Measurements from ENCODE around the gene KIF26B. TPM values are rescaled to one million over a fixed set of nuclear protein-coding genes. Genes with fewer than 3 reads are reported as not detected.
A peak's percentile ranks its signal among the peaks of the same experiment; 100 is the strongest.

KIF26B gene
- polyA plus RNA-seq, 1 of the 3 experiments (the other 2 are of a cell fraction) = 2.6 TPM

DNA sequence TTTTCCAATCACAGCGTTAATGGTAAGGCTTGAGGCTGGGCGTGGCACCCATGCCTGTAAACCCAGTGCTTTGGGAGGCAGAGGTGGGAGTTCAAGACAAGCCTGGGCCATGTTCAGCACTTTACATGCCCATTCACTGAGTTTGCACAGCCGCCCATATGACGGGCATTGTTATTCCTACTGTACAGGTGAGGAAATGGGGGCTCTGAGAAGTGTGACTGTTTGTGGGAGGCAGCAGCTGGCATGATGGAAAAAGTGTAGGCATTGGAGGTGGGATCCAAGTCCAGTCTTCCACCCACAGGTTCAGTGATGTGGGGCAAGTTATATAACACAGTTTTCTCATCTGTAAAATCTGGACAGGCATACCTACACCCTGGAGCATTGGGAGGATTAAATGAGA is 445.9 kb downstream of the KIF26B start:
- H3K9ac ChIP-seq = no peak overlapping the region
- no peaks in the 10 kb centered on the region for H3K79me2 ChIP-seq (ENCODE audit: insufficient read depth)
- no peak overlapping the region for H3K4me2 ChIP-seq
- no peak overlapping the region for H2AFZ ChIP-seq (ENCODE audit: low read depth)
- ChIA-PET POLR2A (no interaction called here), CTCF (no interaction called here)
- H3K4me1 ChIP-seq (ENCODE audit: control insufficient read depth in 1 of 2, insufficient read depth in 2 of 2, low read depth in 1 of 2, low read length in 1 of 2) = peaks cover 18 to 63% of the 10 kb centered on the region in 2 experiments
- no peaks in the 10 kb centered on the region for H3K27me3 ChIP-seq (ENCODE audit: insufficient read depth)
- H3K9me3 ChIP-seq = no peaks in the 10 kb centered on the region
- peaks cover 0 to 43% of the 10 kb centered on the region in 2 experiments for H3K36me3 ChIP-seq (replicated peaks in 1 of 2; ENCODE audit: control insufficient read depth in 1 of 2, insufficient read depth in 2 of 2, low read length in 1 of 2)
- no peaks in the 10 kb centered on the region for H3K9me2 ChIP-seq
- no peaks in the 10 kb centered on the region for H4K20me1 ChIP-seq (ENCODE audit: insufficient read depth)
- TF ChIP-seq GATA2 (CRISPR knock-in tag; IDR thresholded peaks at IDR 0.05) (0 out of 2 replicates have a peak, but pooled peaks have one; percentile 21), EP300 (IDR thresholded peaks at IDR 0.05; ENCODE audit: borderline replicate concordance in 1 of 2, low read depth in 1 of 2, low read length in 1 of 2) (no peak)
- 90% methylated on average over 4 of the region's 4 CpGs for WGBS (ENCODE audit: low lambda C conversion rate)
- H3K27ac ChIP-seq (ENCODE audit: low read depth in 2 of 2, low read length in 1 of 2) = peak overlapping the region in 1 of 2 experiments; percentile 58; a peak in 2 of 4 replicates
- DNase-seq = no peak
- peaks cover 3% of the 10 kb centered on the region for H3F3A ChIP-seq (replicated peaks; ENCODE audit: insufficient read depth)
- H3K4me3 ChIP-seq (ENCODE audit: low read depth in 2 of 2, low read length in 1 of 2) = no peak overlapping the region

DNA sequence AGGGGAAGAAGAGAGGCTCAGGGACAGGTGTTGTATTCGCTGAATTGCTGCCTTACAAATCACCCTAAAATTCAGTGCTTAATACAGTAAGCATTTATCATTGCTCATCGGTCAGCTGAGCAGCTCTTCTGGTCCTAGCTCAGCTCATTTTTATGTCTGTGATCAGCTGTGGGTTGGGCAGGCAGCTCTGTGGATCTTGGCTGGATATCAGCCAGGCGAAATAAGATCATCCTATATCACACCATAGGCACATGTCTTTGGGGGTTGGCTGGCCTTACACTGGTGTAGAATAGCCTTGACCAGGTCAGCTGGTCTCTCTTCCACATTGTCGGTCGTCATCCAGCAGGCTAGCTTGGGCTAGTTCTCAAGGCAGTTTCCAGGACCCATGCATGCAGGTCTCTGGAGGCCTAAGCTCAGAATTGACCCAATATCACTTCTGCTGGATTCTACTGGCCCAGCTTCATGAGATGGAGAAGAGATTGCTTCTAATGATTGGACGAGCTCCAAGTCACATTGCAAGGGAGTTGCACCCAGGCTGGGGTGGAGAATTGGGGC is 448.6 kb downstream of the KIF26B start:
- H3K27ac ChIP-seq (ENCODE audit: low read depth in 2 of 2, low read length in 1 of 2) = peak overlapping the region in 1 of 2 experiments; percentile 100; a peak in 2 of 4 replicates
- WGBS (ENCODE audit: low lambda C conversion rate) = 75% methylated on average over 6 of the region's 6 CpGs
- no peak overlapping the region for H3K4me2 ChIP-seq
- H3K4me1 ChIP-seq (ENCODE audit: control insufficient read depth in 1 of 2, insufficient read depth in 2 of 2, low read depth in 1 of 2, low read length in 1 of 2) = peaks cover 22 to 83% of the 10 kb centered on the region in 2 experiments
- ChIA-PET POLR2A (no interaction called here), CTCF (interaction anchor here (0.8 to 1.8 kb wide), 4 partner anchors 53 to 447 kb away, joined by 3 to 5 read pairs (median 4); no protein-coding TSS in a partner anchor)
- H4K20me1 ChIP-seq (ENCODE audit: insufficient read depth) = no peaks in the 10 kb centered on the region
- H3K36me3 ChIP-seq (replicated peaks in 1 of 2; ENCODE audit: control insufficient read depth in 1 of 2, insufficient read depth in 2 of 2, low read length in 1 of 2) = peaks cover 0 to 56% of the 10 kb centered on the region in 2 experiments
- no peaks in the 10 kb centered on the region for H3K27me3 ChIP-seq (ENCODE audit: insufficient read depth)
- no peak overlapping the region for H3K9ac ChIP-seq
- no peaks in the 10 kb centered on the region for H3K79me2 ChIP-seq (ENCODE audit: insufficient read depth)
- TF ChIP-seq, protein P1, sequence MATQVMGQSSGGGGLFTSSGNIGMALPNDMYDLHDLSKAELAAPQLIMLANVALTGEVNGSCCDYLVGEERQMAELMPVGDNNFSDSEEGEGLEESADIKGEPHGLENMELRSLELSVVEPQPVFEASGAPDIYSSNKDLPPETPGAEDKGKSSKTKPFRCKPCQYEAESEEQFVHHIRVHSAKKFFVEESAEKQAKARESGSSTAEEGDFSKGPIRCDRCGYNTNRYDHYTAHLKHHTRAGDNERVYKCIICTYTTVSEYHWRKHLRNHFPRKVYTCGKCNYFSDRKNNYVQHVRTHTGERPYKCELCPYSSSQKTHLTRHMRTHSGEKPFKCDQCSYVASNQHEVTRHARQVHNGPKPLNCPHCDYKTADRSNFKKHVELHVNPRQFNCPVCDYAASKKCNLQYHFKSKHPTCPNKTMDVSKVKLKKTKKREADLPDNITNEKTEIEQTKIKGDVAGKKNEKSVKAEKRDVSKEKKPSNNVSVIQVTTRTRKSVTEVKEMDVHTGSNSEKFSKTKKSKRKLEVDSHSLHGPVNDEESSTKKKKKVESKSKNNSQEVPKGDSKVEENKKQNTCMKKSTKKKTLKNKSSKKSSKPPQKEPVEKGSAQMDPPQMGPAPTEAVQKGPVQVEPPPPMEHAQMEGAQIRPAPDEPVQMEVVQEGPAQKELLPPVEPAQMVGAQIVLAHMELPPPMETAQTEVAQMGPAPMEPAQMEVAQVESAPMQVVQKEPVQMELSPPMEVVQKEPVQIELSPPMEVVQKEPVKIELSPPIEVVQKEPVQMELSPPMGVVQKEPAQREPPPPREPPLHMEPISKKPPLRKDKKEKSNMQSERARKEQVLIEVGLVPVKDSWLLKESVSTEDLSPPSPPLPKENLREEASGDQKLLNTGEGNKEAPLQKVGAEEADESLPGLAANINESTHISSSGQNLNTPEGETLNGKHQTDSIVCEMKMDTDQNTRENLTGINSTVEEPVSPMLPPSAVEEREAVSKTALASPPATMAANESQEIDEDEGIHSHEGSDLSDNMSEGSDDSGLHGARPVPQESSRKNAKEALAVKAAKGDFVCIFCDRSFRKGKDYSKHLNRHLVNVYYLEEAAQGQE (IDR thresholded peaks at IDR 0.05; ENCODE audit: low read depth, low read length) = no peak
- TF ChIP-seq GATA2 (CRISPR knock-in tag; IDR thresholded peaks at IDR 0.05) (no peak), ELF1 (IDR thresholded peaks at IDR 0.05) (no peak), RFX5 (IDR thresholded peaks at IDR 0.05; ENCODE audit: low read length) (no peak), POLR2AphosphoS5 (IDR thresholded peaks at IDR 0.05; ENCODE audit: low read depth, low read length) (no peak), RCOR1 (IDR thresholded peaks at IDR 0.05; ENCODE audit: low read length) (no peak), MXI1 (IDR thresholded peaks at IDR 0.05; ENCODE audit: low read depth, low read length) (no peak), FOSL2 (IDR thresholded peaks at IDR 0.05; ENCODE audit: borderline replicate concordance, low read depth) (no peak), MEF2A (IDR thresholded peaks at IDR 0.05; ENCODE audit: borderline replicate concordance, low read depth) (no peak), EP300 (IDR thresholded peaks at IDR 0.05; ENCODE audit: borderline replicate concordance in 1 of 2, low read depth in 1 of 2, low read length in 1 of 2) (no peak), TAF1 (IDR thresholded peaks at IDR 0.05; ENCODE audit: borderline replicate concordance, low read depth, low read length) (no peak), FOXJ3 (CRISPR knock-in tag; IDR thresholded peaks at IDR 0.05) (no peak), RXRA (IDR thresholded peaks at IDR 0.05; ENCODE audit: borderline replicate concordance, low read depth) (no peak), NRF1 (IDR thresholded peaks at IDR 0.05; ENCODE audit: low read depth, low read length) (no peak), EZH2phosphoT487 (IDR thresholded peaks at IDR 0.05; ENCODE audit: borderline replicate concordance, low read depth) (no peak)
- TF ChIP-seq, protein P2, sequence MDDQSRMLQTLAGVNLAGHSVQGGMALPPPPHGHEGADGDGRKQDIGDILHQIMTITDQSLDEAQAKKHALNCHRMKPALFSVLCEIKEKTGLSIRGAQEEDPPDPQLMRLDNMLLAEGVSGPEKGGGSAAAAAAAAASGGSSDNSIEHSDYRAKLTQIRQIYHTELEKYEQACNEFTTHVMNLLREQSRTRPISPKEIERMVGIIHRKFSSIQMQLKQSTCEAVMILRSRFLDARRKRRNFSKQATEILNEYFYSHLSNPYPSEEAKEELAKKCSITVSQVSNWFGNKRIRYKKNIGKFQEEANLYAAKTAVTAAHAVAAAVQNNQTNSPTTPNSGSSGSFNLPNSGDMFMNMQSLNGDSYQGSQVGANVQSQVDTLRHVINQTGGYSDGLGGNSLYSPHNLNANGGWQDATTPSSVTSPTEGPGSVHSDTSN (IDR thresholded peaks at IDR 0.05) = no peak
- TF ChIP-seq, protein P3, sequence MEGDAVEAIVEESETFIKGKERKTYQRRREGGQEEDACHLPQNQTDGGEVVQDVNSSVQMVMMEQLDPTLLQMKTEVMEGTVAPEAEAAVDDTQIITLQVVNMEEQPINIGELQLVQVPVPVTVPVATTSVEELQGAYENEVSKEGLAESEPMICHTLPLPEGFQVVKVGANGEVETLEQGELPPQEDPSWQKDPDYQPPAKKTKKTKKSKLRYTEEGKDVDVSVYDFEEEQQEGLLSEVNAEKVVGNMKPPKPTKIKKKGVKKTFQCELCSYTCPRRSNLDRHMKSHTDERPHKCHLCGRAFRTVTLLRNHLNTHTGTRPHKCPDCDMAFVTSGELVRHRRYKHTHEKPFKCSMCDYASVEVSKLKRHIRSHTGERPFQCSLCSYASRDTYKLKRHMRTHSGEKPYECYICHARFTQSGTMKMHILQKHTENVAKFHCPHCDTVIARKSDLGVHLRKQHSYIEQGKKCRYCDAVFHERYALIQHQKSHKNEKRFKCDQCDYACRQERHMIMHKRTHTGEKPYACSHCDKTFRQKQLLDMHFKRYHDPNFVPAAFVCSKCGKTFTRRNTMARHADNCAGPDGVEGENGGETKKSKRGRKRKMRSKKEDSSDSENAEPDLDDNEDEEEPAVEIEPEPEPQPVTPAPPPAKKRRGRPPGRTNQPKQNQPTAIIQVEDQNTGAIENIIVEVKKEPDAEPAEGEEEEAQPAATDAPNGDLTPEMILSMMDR (IDR thresholded peaks at IDR 0.05) = no peak
- no peak for DNase-seq
- no peaks in the 10 kb centered on the region for H3K9me3 ChIP-seq
- no peak overlapping the region for H2AFZ ChIP-seq (ENCODE audit: low read depth)
- no peak overlapping the region for H3K4me3 ChIP-seq (ENCODE audit: low read depth in 2 of 2, low read length in 1 of 2)
- no peaks in the 10 kb centered on the region for H3K9me2 ChIP-seq
- H3F3A ChIP-seq (replicated peaks; ENCODE audit: insufficient read depth) = peaks cover 3% of the 10 kb centered on the region

Data from SK-N-SH (cell line).